Epithelial cell of esophagus (primary cell): Measurements from ENCODE around the gene ACVR1B.

ENCODE experiments used
- DNase-seq: peaks from one replicate; pipeline ENCODE4 v3.0.0; 2010; ENCODE audit warnings: low read depth
- H3K4me3 ChIP-seq: 2 replicates; pipeline ENCODE4 v1.5.1; 2011; ENCODE audit warnings: mild to moderate bottlenecking, low read length, control low read depth
- TF ChIP-seq, protein P1 (sequence below): IDR thresholded peaks from 2 replicates; pipeline ENCODE4 v1.5.1; 2011; ENCODE audit warnings: low read depth, mild to moderate bottlenecking, low read length, control low read depth, inconsistent platforms; ENCODE audit not compliant: insufficient read depth; ENCODE audit errors: missing control alignments

The ACVR1B gene

DNA sequence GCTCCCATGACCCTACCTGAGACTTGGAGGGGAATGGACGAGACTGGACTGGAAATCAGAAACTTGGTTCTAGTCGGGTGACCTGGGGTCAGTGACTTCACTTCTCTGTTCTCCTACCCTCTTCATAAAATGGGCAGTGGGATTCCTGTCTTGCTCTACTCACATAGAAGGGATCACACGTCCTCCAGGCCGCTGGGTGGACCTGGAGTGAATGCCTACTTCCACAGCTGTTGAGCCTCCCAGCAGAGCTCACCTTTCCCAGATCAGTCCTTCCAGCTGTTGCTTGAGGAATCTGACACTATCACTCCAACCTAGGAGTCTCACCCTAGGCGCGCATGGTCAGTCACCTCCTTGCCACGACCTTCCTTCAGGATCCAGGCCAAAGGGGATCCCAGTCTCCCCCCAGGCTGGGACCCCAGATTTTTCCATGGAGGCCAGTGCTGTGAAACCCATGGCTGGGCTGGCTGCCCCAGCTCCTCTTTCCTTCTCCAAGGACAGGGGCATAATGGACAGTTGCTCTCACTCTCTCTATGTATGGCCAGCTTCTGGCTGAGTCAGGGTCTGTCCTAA, 43.6 kb upstream of the ACVR1B start:
- no peak overlapping the region for H3K4me3 ChIP-seq
- DNase-seq: no peak
- TF ChIP-seq, protein P1, sequence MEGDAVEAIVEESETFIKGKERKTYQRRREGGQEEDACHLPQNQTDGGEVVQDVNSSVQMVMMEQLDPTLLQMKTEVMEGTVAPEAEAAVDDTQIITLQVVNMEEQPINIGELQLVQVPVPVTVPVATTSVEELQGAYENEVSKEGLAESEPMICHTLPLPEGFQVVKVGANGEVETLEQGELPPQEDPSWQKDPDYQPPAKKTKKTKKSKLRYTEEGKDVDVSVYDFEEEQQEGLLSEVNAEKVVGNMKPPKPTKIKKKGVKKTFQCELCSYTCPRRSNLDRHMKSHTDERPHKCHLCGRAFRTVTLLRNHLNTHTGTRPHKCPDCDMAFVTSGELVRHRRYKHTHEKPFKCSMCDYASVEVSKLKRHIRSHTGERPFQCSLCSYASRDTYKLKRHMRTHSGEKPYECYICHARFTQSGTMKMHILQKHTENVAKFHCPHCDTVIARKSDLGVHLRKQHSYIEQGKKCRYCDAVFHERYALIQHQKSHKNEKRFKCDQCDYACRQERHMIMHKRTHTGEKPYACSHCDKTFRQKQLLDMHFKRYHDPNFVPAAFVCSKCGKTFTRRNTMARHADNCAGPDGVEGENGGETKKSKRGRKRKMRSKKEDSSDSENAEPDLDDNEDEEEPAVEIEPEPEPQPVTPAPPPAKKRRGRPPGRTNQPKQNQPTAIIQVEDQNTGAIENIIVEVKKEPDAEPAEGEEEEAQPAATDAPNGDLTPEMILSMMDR: no peak

- H3K4me3 ChIP-seq: no peak overlapping the region
- TF ChIP-seq, protein P1: no peak
- no peak for DNase-seq
These were observed 42.5 kb upstream of the ACVR1B start for GRCh38 chr12:51908876-51909592.

DNA sequence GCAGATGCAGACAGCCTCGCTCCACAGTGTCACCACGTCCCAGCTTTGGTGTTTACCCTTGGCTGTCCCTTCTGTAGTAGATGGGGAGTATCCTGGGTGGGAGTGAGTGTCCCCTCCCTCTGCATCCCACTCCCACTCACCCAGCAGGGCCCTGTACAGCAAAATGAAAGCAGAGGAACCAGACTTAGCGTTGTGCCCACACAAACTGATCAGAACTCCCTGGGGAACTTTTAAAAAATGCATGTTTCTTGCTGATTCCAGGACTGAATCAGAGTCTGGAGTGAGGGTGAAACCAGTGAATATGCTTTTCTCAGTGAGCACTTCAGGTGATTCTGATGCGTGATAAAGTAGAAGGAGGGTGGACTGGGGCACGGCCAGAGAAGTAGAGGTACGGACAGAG, 41.3 kb upstream of the ACVR1B start:
- DNase-seq: no peak
- H3K4me3 ChIP-seq: no peak overlapping the region
- TF ChIP-seq, protein P1: no peak

DNA sequence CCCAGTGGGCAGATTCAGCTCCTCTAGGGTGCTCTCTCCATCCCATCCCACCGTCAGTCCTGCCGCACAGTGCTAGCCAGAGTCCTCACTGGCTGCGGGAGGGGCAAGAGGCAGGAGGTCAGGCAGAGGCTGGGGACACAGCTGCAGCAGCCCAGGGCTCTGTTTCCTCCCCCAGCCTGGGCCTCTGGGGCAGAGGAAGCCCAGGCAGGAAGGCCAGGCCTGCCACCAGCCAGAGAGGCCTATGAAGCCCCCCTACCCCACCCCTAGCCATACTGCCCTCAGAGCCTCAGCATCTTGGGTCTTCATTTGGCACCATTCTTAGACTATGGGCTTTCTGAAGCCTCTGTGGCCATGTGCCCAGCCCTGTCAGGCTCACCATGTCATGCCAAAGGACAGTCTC, 40.8 kb upstream of the ACVR1B start:
- no peak overlapping the region for H3K4me3 ChIP-seq
- TF ChIP-seq, protein P1: no peak
- no peak for DNase-seq

- no peak for DNase-seq
- TF ChIP-seq, protein P1: no peak
- H3K4me3 ChIP-seq: no peak overlapping the region
These were observed 40.2 kb upstream of the ACVR1B start for GRCh38 chr12:51911307-51911706.

- no peak overlapping the region for H3K4me3 ChIP-seq
- no peak for DNase-seq
- TF ChIP-seq, protein P1: no peak
These were observed 39.4 kb upstream of the ACVR1B start for GRCh38 chr12:51911788-51912711.
